ENCODE data around the gene C16orf46. TPM values are rescaled to one million over a fixed set of nuclear protein-coding genes. Genes with fewer than 3 reads are reported as not detected.

Gene C16orf46
- total RNA-seq, 1 donor, result not detected

Other genes starting within 250 kb of the C16orf46 start
- gene CMC2, start 70.4 kb downstream of the C16orf46 start, total RNA-seq, result 26.8 TPM
- gene CENPN, start 70.0 kb downstream of the C16orf46 start, total RNA-seq, result 8.6 TPM
- 42.5 TPM for gene ATMIN, start 41.4 kb downstream of the C16orf46 start, total RNA-seq
- 2.1 TPM for gene GCSH, start 19.2 kb upstream of the C16orf46 start, total RNA-seq
- gene BCO1, start 161.5 kb upstream of the C16orf46 start, total RNA-seq, result not detected
- gene GAN, start 237.7 kb upstream of the C16orf46 start, total RNA-seq, result 4.8 TPM